ENCODE results near the gene MID1. TPM values are rescaled to one million over a fixed set of nuclear protein-coding genes. Genes with fewer than 3 reads are reported as not detected.

MID1 gene
- total RNA-seq, 2 experiments from 2014 or later = 0.11 to 0.22 TPM

GRCh38 chrX:10507181-10507580 is 113.2 kb downstream of the MID1 start:
- Mint-ChIP-seq H3K9me3 (no peaks in the 10 kb centered on the region), H3K4me1 (no peaks in the 10 kb centered on the region), H3K36me3 (no peaks in the 10 kb centered on the region), H3K4me3 (no peak overlapping the region), H3K27me3 (no peaks in the 10 kb centered on the region), H3K27ac (no peak overlapping the region)
- POLR2A ChIA-PET = no interaction called here
- DNase-seq = no peak
- ATAC-seq (ENCODE audit: low read depth) = no peak

- Mint-ChIP-seq H3K27ac (no peak overlapping the region), H3K4me1 (no peaks in the 10 kb centered on the region), H3K4me3 (no peak overlapping the region), H3K9me3 (no peaks in the 10 kb centered on the region), H3K36me3 (no peaks in the 10 kb centered on the region), H3K27me3 (no peaks in the 10 kb centered on the region)
- DNase-seq (no peak), ATAC-seq (ENCODE audit: low read depth) (no peak)
- POLR2A ChIA-PET = no interaction called here
These were observed 113.6 kb downstream of the MID1 start for GRCh38 chrX:10506781-10507180.

GRCh38 chrX:10505726-10506125 is 114.7 kb downstream of the MID1 start:
- no peaks in the 10 kb centered on the region for H3K4me1 Mint-ChIP-seq
- POLR2A ChIA-PET = no interaction called here
- no peak overlapping the region for H3K27ac Mint-ChIP-seq
- H3K9me3 Mint-ChIP-seq = no peaks in the 10 kb centered on the region
- ATAC-seq (ENCODE audit: low read depth) (no peak), DNase-seq (no peak)
- H3K27me3 Mint-ChIP-seq = no peaks in the 10 kb centered on the region
- H3K4me3 Mint-ChIP-seq = no peak overlapping the region
- no peaks in the 10 kb centered on the region for H3K36me3 Mint-ChIP-seq

GRCh38 chrX:10502961-10503360 is 117.4 kb downstream of the MID1 start:
- Mint-ChIP-seq H3K36me3 (no peaks in the 10 kb centered on the region), H3K27ac (no peak overlapping the region), H3K4me1 (no peaks in the 10 kb centered on the region), H3K4me3 (no peak overlapping the region), H3K9me3 (no peaks in the 10 kb centered on the region), H3K27me3 (no peaks in the 10 kb centered on the region)
- no peak for ATAC-seq (ENCODE audit: low read depth)
- POLR2A ChIA-PET = no interaction called here
- DNase-seq = no peak

- Mint-ChIP-seq H3K27ac (no peak overlapping the region), H3K4me3 (no peak overlapping the region)
These were observed 118.8 kb downstream of the MID1 start for GRCh38 chrX:10501611-10502010.

GRCh38 chrX:10496345-10496965 is 123.9 kb downstream of the MID1 start:
- DNase-seq (no peak), ATAC-seq (ENCODE audit: low read depth) (no peak)
- Mint-ChIP-seq H3K9me3 (no peaks in the 10 kb centered on the region), H3K27ac (no peak overlapping the region), H3K4me3 (no peak overlapping the region), H3K27me3 (peaks cover 2% of the 10 kb centered on the region), H3K4me1 (no peaks in the 10 kb centered on the region), H3K36me3 (no peaks in the 10 kb centered on the region)
- POLR2A ChIA-PET = no interaction called here

More at GRCh38 chrX:10501611-10502010, 118.8 kb downstream of the MID1 start:
- Mint-ChIP-seq H3K9me3 (no peaks in the 10 kb centered on the region), H3K4me1 (no peaks in the 10 kb centered on the region), H3K27me3 (no peaks in the 10 kb centered on the region), H3K36me3 (no peaks in the 10 kb centered on the region)
- ATAC-seq (ENCODE audit: low read depth) (no peak), DNase-seq (no peak)
- POLR2A ChIA-PET = no interaction called here

GRCh38 chrX:10495677-10496076 is 124.7 kb downstream of the MID1 start:
- ATAC-seq (ENCODE audit: low read depth) (no peak), DNase-seq (no peak)
- Mint-ChIP-seq H3K27me3 (peaks cover 2% of the 10 kb centered on the region), H3K4me1 (no peaks in the 10 kb centered on the region), H3K4me3 (no peak overlapping the region), H3K36me3 (no peaks in the 10 kb centered on the region), H3K9me3 (no peaks in the 10 kb centered on the region), H3K27ac (no peak overlapping the region)
- POLR2A ChIA-PET = no interaction called here

- DNase-seq = no peak
- POLR2A ChIA-PET = no interaction called here
- Mint-ChIP-seq H3K27ac (no peak overlapping the region), H3K4me3 (no peak overlapping the region), H3K36me3 (no peaks in the 10 kb centered on the region), H3K9me3 (no peaks in the 10 kb centered on the region), H3K4me1 (no peaks in the 10 kb centered on the region), H3K27me3 (peaks cover 2% of the 10 kb centered on the region)
- no peak for ATAC-seq (ENCODE audit: low read depth)
These were observed 128.1 kb downstream of the MID1 start for GRCh38 chrX:10492250-10492649.

- DNase-seq (no peak), ATAC-seq (ENCODE audit: low read depth) (no peak)
- no peak overlapping the region for H3K27ac Mint-ChIP-seq
- no peaks in the 10 kb centered on the region for H3K36me3 Mint-ChIP-seq
- H3K4me1 Mint-ChIP-seq = no peaks in the 10 kb centered on the region
- H3K27me3 Mint-ChIP-seq = no peaks in the 10 kb centered on the region
- POLR2A ChIA-PET = no interaction called here
- H3K9me3 Mint-ChIP-seq = no peaks in the 10 kb centered on the region
- no peak overlapping the region for H3K4me3 Mint-ChIP-seq
These were observed 134.0 kb downstream of the MID1 start for GRCh38 chrX:10486373-10486772.

GRCh38 chrX:10485326-10485725 is 135.1 kb downstream of the MID1 start:
- POLR2A ChIA-PET = no interaction called here
- ATAC-seq (ENCODE audit: low read depth) (no peak), DNase-seq (no peak)
- Mint-ChIP-seq H3K27ac (no peak overlapping the region), H3K4me3 (no peak overlapping the region), H3K9me3 (no peaks in the 10 kb centered on the region), H3K36me3 (no peaks in the 10 kb centered on the region), H3K27me3 (no peaks in the 10 kb centered on the region), H3K4me1 (no peaks in the 10 kb centered on the region)

- H3K4me1 Mint-ChIP-seq = no peaks in the 10 kb centered on the region
- POLR2A ChIA-PET = no interaction called here
- H3K36me3 Mint-ChIP-seq = no peaks in the 10 kb centered on the region
- no peaks in the 10 kb centered on the region for H3K9me3 Mint-ChIP-seq
- no peaks in the 10 kb centered on the region for H3K27me3 Mint-ChIP-seq
- no peak overlapping the region for H3K4me3 Mint-ChIP-seq
- DNase-seq = no peak
- H3K27ac Mint-ChIP-seq = no peak overlapping the region
- no peak for ATAC-seq (ENCODE audit: low read depth)
These were observed 135.6 kb downstream of the MID1 start for GRCh38 chrX:10484683-10485247.

GRCh38 chrX:10483191-10483831 is 137.1 kb downstream of the MID1 start:
- Mint-ChIP-seq H3K27me3 (no peaks in the 10 kb centered on the region), H3K36me3 (no peaks in the 10 kb centered on the region), H3K9me3 (no peaks in the 10 kb centered on the region), H3K4me1 (no peaks in the 10 kb centered on the region), H3K27ac (no peak overlapping the region), H3K4me3 (no peak overlapping the region)
- POLR2A ChIA-PET = no interaction called here
- ATAC-seq (ENCODE audit: low read depth) (no peak), DNase-seq (no peak)

- no peaks in the 10 kb centered on the region for H3K27me3 Mint-ChIP-seq
- no peaks in the 10 kb centered on the region for H3K9me3 Mint-ChIP-seq
- no peaks in the 10 kb centered on the region for H3K4me1 Mint-ChIP-seq
- no peak overlapping the region for H3K4me3 Mint-ChIP-seq
- DNase-seq = no peak
- POLR2A ChIA-PET = no interaction called here
- no peak overlapping the region for H3K27ac Mint-ChIP-seq
- ATAC-seq (ENCODE audit: low read depth) = no peak
- no peaks in the 10 kb centered on the region for H3K36me3 Mint-ChIP-seq
These were observed 137.7 kb downstream of the MID1 start for GRCh38 chrX:10482708-10483107.

- Mint-ChIP-seq H3K27ac (no peak overlapping the region), H3K27me3 (no peaks in the 10 kb centered on the region), H3K36me3 (no peaks in the 10 kb centered on the region), H3K4me3 (no peak overlapping the region), H3K4me1 (no peaks in the 10 kb centered on the region), H3K9me3 (no peaks in the 10 kb centered on the region)
- DNase-seq = no peak
- POLR2A ChIA-PET = no interaction called here
- ATAC-seq (ENCODE audit: low read depth) = no peak
These were observed 138.1 kb downstream of the MID1 start for GRCh38 chrX:10482261-10482660.
